Naive B cell (primary cell): ENCODE data around the gene MRTFB. TPM values are rescaled to one million over a fixed set of nuclear protein-coding genes. Genes with fewer than 3 reads are reported as not detected.

Source experiments
- ATAC-seq, 2 donors: fragments of 150-1000 bp; cut with Tn5 transposase; 2 replicates each; pipeline ENCODE4 v1.10.0; 2021; ENCODE audit warnings: low read depth in 2 of 2, mild to moderate bottlenecking in 2 of 2, moderate library complexity in 2 of 2
- DNase-seq: peaks from one replicate; pipeline ENCODE4 v3.0.0; 2022
- H3K27ac Mint-ChIP-seq, 6 donors: one replicate each; pipeline ENCODE4 v1.8.0; 2020 to 2022; ENCODE audit warnings: mild to moderate bottlenecking in 6 of 6, mixed read lengths in 6 of 6, moderate library complexity in 5 of 6, inconsistent platforms in 2 of 6
- H3K27me3 Mint-ChIP-seq, 3 donors: one replicate each; pipeline ENCODE4 v1.8.0; 2021 to 2022; ENCODE audit warnings: mixed read lengths in 3 of 3, mild to moderate bottlenecking in 1 of 3
- H3K36me3 Mint-ChIP-seq, 2 donors: one replicate each; pipeline ENCODE4 v1.8.0; 2020 to 2022; ENCODE audit warnings: mixed read lengths in 2 of 2, inconsistent platforms in 1 of 2, mild to moderate bottlenecking in 1 of 2
- H3K4me1 Mint-ChIP-seq, 3 donors: one replicate each; pipeline ENCODE4 v1.8.0; 2020 to 2022; ENCODE audit warnings: mixed read lengths in 3 of 3, inconsistent platforms in 1 of 3, mild to moderate bottlenecking in 1 of 3, moderate library complexity in 1 of 3
- H3K4me3 Mint-ChIP-seq, 8 donors: one replicate each; pipeline ENCODE4 v1.8.0; 2020 to 2022; ENCODE audit warnings: mild to moderate bottlenecking in 8 of 8, mixed read lengths in 8 of 8, moderate library complexity in 8 of 8, inconsistent platforms in 2 of 8
- H3K9me3 Mint-ChIP-seq, 7 donors: one replicate each; pipeline ENCODE4 v1.8.0; 2020 to 2022; ENCODE audit warnings: mixed read lengths in 7 of 7, mild to moderate bottlenecking in 5 of 7, inconsistent platforms in 2 of 7, moderate library complexity in 1 of 7
- polyA plus RNA-seq, 6 donors: library from polyadenylated mRNA; unstranded; fragments of 300-500 nt; fragmentation: Illumina TruSeq; gene quantifications; one replicate each; pipeline ENCODE4 v1.2.3, GENCODE V29; 2021; ENCODE audit warnings: low read depth in 6 of 6

The MRTFB gene
- polyA plus RNA-seq, 6 donors from 2014 or later: 0.45 to 10.6 (median 8.2) TPM

- peaks cover 17 to 36% (median 34%) of the 10 kb centered on the region in 3 donors for H3K4me1 Mint-ChIP-seq
- H3K4me3 Mint-ChIP-seq: peak overlapping the region; percentile 79 to 96 (median 92)
- peaks cover 5 to 31% (median 18%) of the 10 kb centered on the region in 7 donors for H3K9me3 Mint-ChIP-seq
- peaks cover 0 to 16% of the 10 kb centered on the region in 2 donors for H3K36me3 Mint-ChIP-seq
- ATAC-seq (peak; percentile 10 to 18), DNase-seq (peak; percentile 30)
- H3K27me3 Mint-ChIP-seq: no peaks in the 10 kb centered on the region
- peak overlapping the region; percentile 57 to 99 (median 96) for H3K27ac Mint-ChIP-seq
These were observed 215.5 kb downstream of the MRTFB start for GRCh38 chr16:14286368-14287230.

DNA sequence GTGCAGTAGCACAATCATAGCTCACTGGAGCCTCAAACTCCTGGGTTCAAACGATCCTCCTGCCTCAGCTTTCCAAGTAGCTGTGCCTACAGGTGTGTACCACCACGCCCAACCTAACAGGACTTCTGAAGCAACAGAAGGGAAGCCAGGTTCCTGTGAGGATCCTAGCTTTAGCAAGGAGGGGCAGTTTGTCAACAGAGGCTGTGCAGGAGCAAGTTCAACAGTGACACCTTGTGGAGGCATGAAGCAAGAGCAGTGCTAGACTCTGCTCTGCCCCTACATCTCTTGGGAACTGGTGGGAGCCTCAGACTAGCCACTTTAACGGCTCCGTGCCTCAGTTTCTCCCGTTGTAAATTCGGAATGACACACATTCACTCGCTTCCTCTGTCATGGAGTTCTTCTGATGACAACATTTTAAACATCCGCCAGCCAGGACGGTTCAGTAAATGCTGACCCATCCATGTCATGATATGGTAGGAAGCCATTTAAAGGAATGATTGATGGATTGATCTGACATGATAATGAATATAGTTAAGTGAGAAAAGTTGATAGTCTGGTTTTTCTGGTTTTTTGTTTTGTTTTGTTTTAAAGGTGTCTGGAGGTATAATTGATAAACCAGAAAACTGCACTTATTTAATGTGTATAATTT is 218.7 kb downstream of the MRTFB start:
- DNase-seq (peak; percentile 18), ATAC-seq (no peak)
- peaks cover 16 to 31% (median 27%) of the 10 kb centered on the region in 3 donors for H3K4me1 Mint-ChIP-seq
- peaks cover 0 to 16% of the 10 kb centered on the region in 2 donors for H3K36me3 Mint-ChIP-seq
- no peaks in the 10 kb centered on the region for H3K27me3 Mint-ChIP-seq
- no peak overlapping the region for H3K27ac Mint-ChIP-seq
- peaks cover 5 to 31% (median 18%) of the 10 kb centered on the region in 7 donors for H3K9me3 Mint-ChIP-seq
- H3K4me3 Mint-ChIP-seq: peak overlapping the region in 3 of 8 donors; percentile 10 to 69 (median 17)

GRCh38 chr16:14291286-14291685 is 220.2 kb downstream of the MRTFB start:
- H3K27me3 Mint-ChIP-seq: no peaks in the 10 kb centered on the region
- H3K9me3 Mint-ChIP-seq: peaks cover 5 to 31% (median 18%) of the 10 kb centered on the region in 7 donors
- H3K4me1 Mint-ChIP-seq: peaks cover 5 to 22% (median 14%) of the 10 kb centered on the region in 3 donors
- no peak overlapping the region for H3K4me3 Mint-ChIP-seq
- no peak for DNase-seq
- H3K36me3 Mint-ChIP-seq: peaks cover 0 to 16% of the 10 kb centered on the region in 2 donors
- no peak for ATAC-seq
- no peak overlapping the region for H3K27ac Mint-ChIP-seq

- no peaks in the 10 kb centered on the region for H3K27me3 Mint-ChIP-seq
- H3K27ac Mint-ChIP-seq: peak overlapping the region in 1 of 6 donors; percentile 61
- peaks cover 0 to 16% of the 10 kb centered on the region in 2 donors for H3K36me3 Mint-ChIP-seq
- ATAC-seq (no peak), DNase-seq (no peak)
- peaks cover 0 to 12% (median 7%) of the 10 kb centered on the region in 3 donors for H3K4me1 Mint-ChIP-seq
- peaks cover 5 to 24% (median 17%) of the 10 kb centered on the region in 7 donors for H3K9me3 Mint-ChIP-seq
- peak overlapping the region in 1 of 8 donors; percentile 38 for H3K4me3 Mint-ChIP-seq
These were observed 221.1 kb downstream of the MRTFB start for GRCh38 chr16:14292051-14292825.

- Mint-ChIP-seq H3K4me3 (no peak overlapping the region), H3K36me3 (no peaks in the 10 kb centered on the region), H3K4me1 (peaks cover 11 to 16% (median 12%) of the 10 kb centered on the region in 3 donors), H3K9me3 (no peaks in the 10 kb centered on the region), H3K27me3 (peaks cover 4 to 14% (median 9%) of the 10 kb centered on the region in 3 donors), H3K27ac (no peak overlapping the region)
- ATAC-seq (no peak), DNase-seq (no peak)
These were observed 225.5 kb downstream of the MRTFB start for GRCh38 chr16:14296663-14297062.

DNA sequence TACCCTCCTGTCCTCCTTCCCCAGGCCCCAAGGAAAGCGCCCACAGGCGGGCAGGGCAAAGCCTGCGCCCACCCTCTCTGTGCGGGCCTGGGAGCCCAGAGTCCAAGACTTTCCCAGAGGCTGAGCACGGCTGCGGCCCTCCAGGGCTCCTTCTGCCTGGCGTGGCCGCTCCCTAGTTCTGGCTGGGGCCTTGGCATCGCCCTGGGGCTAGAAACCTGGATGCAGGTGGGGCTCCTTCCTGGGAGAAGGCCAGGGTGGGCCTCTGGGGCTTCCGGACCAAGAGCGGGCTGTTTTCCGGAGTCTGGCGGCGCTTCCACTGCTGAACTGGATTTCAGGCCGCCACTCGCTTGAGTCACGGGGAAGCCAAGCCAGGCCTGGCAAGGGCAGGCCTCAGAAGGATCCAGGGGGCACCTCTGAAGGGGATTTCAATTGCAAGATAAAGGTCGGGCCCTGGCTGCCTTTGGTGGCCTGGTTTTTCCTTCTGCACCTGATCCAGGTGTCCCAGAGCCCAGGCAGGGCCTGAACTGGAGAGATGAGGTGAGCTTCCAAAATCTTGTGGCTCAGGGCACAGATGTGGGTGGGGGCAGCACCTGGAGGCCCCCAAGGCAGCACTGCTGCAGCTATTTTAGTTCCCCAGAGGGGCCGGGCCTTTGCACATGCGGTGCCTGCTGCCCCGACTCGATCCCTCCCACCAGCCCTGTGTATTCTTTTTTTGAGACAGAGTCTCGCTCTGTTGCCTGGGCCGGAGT is 227.4 kb downstream of the MRTFB start:
- ATAC-seq (no peak), DNase-seq (no peak)
- H3K9me3 Mint-ChIP-seq: no peaks in the 10 kb centered on the region
- H3K36me3 Mint-ChIP-seq: no peaks in the 10 kb centered on the region
- no peak overlapping the region for H3K4me3 Mint-ChIP-seq
- peaks cover 12 to 20% (median 17%) of the 10 kb centered on the region in 3 donors for H3K4me1 Mint-ChIP-seq
- H3K27me3 Mint-ChIP-seq: peaks cover 11 to 22% (median 15%) of the 10 kb centered on the region in 3 donors
- H3K27ac Mint-ChIP-seq: no peak overlapping the region

DNA sequence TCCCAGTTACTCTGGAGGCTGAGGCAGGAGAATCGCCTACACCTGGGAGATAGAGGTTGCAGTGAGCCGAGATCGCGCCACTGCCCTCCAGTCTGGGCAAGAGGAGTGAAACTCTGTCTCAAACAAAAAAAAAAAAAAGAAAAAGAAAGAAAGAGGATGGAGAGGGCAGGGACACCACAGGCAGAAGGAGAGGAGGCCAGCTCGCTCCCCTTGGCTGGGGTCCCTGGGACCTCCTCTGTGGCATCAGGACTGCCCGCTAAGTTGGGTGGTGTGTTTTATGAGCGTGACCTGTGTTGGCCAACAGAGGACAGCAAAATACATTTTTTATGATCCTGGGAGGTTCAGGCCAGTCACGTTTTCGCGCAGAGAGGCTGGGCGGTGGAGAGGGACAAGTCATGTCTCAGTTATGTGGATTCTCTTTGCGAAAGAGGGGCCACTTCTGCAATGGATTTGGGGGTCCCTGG is 229.6 kb downstream of the MRTFB start:
- Mint-ChIP-seq H3K27ac (peak overlapping the region in 1 of 6 donors; percentile 75), H3K36me3 (no peaks in the 10 kb centered on the region)
- ATAC-seq: peak; percentile 57 to 64

DNA sequence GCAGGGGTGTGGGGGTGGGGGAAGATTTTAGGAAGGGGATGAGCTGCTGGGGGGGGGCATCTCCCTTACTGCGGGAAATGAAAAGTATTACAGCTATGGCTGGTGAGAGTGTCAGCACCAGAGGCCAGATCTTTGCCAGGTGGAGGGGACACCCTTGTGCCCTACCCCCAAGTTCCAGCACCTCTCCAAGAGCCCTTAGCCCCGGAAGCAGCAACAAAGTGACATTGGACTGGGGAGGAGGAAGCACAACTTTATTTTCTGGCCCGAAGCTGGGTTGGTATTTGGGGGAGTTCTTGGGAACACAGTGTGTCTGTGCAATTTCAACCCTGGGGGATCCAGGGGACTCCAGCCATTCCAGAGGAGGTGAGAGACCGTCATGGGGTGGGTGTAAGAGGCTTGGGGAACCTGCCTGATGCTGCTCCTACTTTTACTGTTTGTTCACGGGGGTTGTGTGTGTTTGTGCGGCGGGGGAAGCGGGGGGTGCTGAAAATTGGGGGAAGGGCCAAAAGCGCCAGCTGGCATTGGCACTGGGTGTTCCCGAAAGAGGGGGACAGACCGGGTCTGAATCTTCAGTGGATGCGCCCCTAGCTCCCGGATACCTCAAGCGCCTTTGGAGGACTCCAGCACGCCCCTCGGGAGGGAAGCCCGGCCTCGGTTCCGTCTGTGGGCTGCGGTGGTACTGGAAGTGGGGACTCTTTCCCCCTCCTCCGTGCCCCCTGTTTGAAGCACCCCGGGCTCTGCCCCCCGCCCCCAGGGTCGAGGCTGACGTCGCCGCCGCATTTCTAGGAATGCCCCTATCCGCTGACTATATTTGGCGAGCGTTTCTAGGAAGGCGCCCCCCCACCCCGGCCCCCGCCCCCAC is 230.3 kb downstream of the MRTFB start:
- ATAC-seq (peak; percentile 11 to 18), DNase-seq (peak; percentile 12)
- Mint-ChIP-seq H3K4me1 (peaks cover 12 to 23% (median 17%) of the 10 kb centered on the region in 3 donors), H3K27ac (peak overlapping the region in 2 of 6 donors; percentile 75 to 78), H3K9me3 (no peaks in the 10 kb centered on the region), H3K27me3 (peaks cover 14 to 45% (median 15%) of the 10 kb centered on the region in 3 donors), H3K36me3 (no peaks in the 10 kb centered on the region), H3K4me3 (peak overlapping the region; percentile 81 to 92 (median 88))

More for the DNA sequence above, 229.6 kb downstream of the MRTFB start:
- peak; percentile 29 for DNase-seq
- peak overlapping the region; percentile 81 to 92 (median 88) for H3K4me3 Mint-ChIP-seq
- peaks cover 11 to 39% (median 15%) of the 10 kb centered on the region in 3 donors for H3K27me3 Mint-ChIP-seq
- H3K4me1 Mint-ChIP-seq: peaks cover 12 to 23% (median 17%) of the 10 kb centered on the region in 3 donors
- no peaks in the 10 kb centered on the region for H3K9me3 Mint-ChIP-seq

DNA sequence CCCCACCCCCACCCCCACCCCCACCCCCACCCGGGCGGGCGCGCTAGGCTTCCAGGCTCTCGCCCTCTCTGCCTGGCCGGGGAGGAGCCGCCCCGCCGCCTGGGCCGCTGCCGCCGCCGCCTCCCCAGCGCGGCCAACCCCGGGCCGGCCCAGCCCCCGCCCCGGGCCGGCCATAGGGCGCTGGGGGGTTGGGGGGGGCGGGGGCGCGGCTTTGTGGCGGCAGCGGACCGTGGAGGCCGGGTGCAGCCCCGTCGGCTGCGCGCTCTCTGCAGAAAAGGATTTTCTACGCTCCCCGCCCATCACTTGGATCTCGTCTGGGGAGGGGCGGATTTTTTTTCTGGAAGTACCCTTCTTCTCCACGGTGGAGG is 230.9 kb downstream of the MRTFB start:
- DNase-seq (peak; percentile 45), ATAC-seq (peak; percentile 71 to 76)
- H3K9me3 Mint-ChIP-seq: no peaks in the 10 kb centered on the region
- peaks cover 12 to 23% (median 17%) of the 10 kb centered on the region in 3 donors for H3K4me1 Mint-ChIP-seq
- H3K27ac Mint-ChIP-seq: no peak overlapping the region
- H3K36me3 Mint-ChIP-seq: no peaks in the 10 kb centered on the region
- peaks cover 15 to 51% (median 16%) of the 10 kb centered on the region in 3 donors for H3K27me3 Mint-ChIP-seq
- peak overlapping the region; percentile 43 to 90 (median 78) for H3K4me3 Mint-ChIP-seq

GRCh38 chr16:14302399-14303181 is 231.5 kb downstream of the MRTFB start:
- no peak for DNase-seq
- Mint-ChIP-seq H3K36me3 (no peaks in the 10 kb centered on the region), H3K4me1 (peaks cover 12 to 23% (median 17%) of the 10 kb centered on the region in 3 donors), H3K4me3 (peak overlapping the region; percentile 71 to 91 (median 84)), H3K27ac (peak overlapping the region in 1 of 6 donors; percentile 50), H3K27me3 (peaks cover 15 to 54% (median 16%) of the 10 kb centered on the region in 3 donors), H3K9me3 (no peaks in the 10 kb centered on the region)
- ATAC-seq: peak; percentile 13 to 18

DNA sequence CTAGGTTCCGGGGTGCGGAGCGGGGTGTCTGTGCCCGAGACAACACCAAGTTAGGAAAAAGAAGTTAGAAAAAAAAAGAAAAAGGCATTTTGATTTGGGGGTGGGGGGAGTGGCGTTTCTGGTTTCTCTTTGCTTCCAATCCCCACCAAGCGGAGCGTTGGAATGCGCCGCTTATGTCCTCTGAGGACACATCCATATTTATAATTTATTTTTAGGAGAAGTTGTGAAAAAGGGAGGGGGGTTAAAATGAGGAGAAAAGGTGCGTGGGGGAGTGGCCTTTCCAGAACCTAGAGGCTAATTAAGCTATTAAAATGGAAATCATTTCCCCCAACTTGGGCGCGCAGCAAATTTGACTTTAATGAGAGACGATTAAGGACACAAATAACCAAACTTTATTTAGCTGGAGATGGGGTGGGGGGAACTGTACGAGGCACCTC is 232.1 kb downstream of the MRTFB start:
- Mint-ChIP-seq H3K4me3 (peak overlapping the region; percentile 71 to 91 (median 84)), H3K27ac (peak overlapping the region in 2 of 6 donors; percentile 38 to 50), H3K27me3 (peaks cover 15 to 58% (median 16%) of the 10 kb centered on the region in 3 donors), H3K4me1 (peaks cover 12 to 23% (median 17%) of the 10 kb centered on the region in 3 donors), H3K36me3 (no peaks in the 10 kb centered on the region), H3K9me3 (no peaks in the 10 kb centered on the region)
- DNase-seq (no peak), ATAC-seq (no peak)
